Measurements from ENCODE around the gene ARHGAP8.

ARHGAP8 gene

DNA sequence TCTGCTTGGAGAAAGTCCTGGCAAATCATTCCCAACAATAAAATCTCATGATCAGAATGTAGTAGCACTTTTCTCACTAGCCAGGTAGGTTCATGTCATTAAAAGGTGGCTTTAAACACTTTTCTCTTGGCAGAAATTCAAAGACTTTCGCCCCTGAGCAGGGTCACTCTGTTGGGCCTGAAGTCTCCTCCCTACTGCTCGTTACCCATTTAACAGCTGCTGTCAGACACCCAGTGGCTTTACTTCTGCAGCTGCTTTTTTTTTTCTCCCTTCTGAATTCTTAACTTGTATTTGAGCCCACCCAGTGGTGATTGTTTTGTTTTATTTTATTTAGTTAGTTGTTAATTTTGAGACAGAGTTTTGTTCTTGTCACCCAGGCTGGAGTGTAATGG lies 25.0 kb downstream of the ARHGAP8 start:
- Histone ChIP-seq H3K4me1 (ENCODE audit: insufficient read depth, low read length, poor library complexity, severe bottlenecking) (no peaks in the 10 kb centered on the region), H3K36me3 (ENCODE audit: insufficient read depth, low read length) (no peaks in the 10 kb centered on the region), H4K20me1 (ENCODE audit: insufficient read depth, low read length, poor library complexity, severe bottlenecking) (no peaks in the 10 kb centered on the region), H3K4me3 (ENCODE audit: low read length, poor library complexity, severe bottlenecking) (no peak overlapping the region), H3K9me3 (ENCODE audit: insufficient read depth, low read depth, low read length) (peaks cover 9% of the 10 kb centered on the region; the same call in 1 of the 2 replicates), H3K79me2 (ENCODE audit: insufficient read depth, low read length) (no peaks in the 10 kb centered on the region), H3F3A (ENCODE audit: low read depth) (no peaks in the 10 kb centered on the region), H3K9ac (ENCODE audit: low read depth, low read length, poor library complexity, severe bottlenecking) (no peak overlapping the region), H3K9me2 (replicated peaks; ENCODE audit: low read depth, low read length) (no peaks in the 10 kb centered on the region), H2AFZ (ENCODE audit: low read length) (no peak overlapping the region), H3K27me3 (ENCODE audit: insufficient read depth, low read length, poor library complexity, severe bottlenecking) (no peaks in the 10 kb centered on the region), H3K4me2 (ENCODE audit: low read depth, low read length, poor library complexity, severe bottlenecking) (no peak overlapping the region)
- TF ChIP-seq EZH2phosphoT487 (IDR thresholded peaks at IDR 0.05; ENCODE audit: borderline replicate concordance) = no peak
- TF ChIP-seq, protein P1, sequence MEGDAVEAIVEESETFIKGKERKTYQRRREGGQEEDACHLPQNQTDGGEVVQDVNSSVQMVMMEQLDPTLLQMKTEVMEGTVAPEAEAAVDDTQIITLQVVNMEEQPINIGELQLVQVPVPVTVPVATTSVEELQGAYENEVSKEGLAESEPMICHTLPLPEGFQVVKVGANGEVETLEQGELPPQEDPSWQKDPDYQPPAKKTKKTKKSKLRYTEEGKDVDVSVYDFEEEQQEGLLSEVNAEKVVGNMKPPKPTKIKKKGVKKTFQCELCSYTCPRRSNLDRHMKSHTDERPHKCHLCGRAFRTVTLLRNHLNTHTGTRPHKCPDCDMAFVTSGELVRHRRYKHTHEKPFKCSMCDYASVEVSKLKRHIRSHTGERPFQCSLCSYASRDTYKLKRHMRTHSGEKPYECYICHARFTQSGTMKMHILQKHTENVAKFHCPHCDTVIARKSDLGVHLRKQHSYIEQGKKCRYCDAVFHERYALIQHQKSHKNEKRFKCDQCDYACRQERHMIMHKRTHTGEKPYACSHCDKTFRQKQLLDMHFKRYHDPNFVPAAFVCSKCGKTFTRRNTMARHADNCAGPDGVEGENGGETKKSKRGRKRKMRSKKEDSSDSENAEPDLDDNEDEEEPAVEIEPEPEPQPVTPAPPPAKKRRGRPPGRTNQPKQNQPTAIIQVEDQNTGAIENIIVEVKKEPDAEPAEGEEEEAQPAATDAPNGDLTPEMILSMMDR (conservative IDR thresholded peaks at IDR 0.05; ENCODE audit: low read length) = no peak

GRCh38 chr22:44780876-44781449 lies 28.6 kb downstream of the ARHGAP8 start:
- no peaks in the 10 kb centered on the region for H3K79me2 ChIP-seq (ENCODE audit: insufficient read depth, low read length)
- H3K9me3 ChIP-seq (ENCODE audit: insufficient read depth, low read depth, low read length) = no peaks in the 10 kb centered on the region
- no peaks in the 10 kb centered on the region for H3F3A ChIP-seq (ENCODE audit: low read depth)
- no peaks in the 10 kb centered on the region for H3K27me3 ChIP-seq (ENCODE audit: insufficient read depth, low read length, poor library complexity, severe bottlenecking)
- H3K36me3 ChIP-seq (ENCODE audit: insufficient read depth, low read length) = no peaks in the 10 kb centered on the region
- no peaks in the 10 kb centered on the region for H4K20me1 ChIP-seq (ENCODE audit: insufficient read depth, low read length, poor library complexity, severe bottlenecking)
- no peaks in the 10 kb centered on the region for H3K9me2 ChIP-seq (replicated peaks; ENCODE audit: low read depth, low read length)
- no peak for TF ChIP-seq EZH2phosphoT487 (IDR thresholded peaks at IDR 0.05; ENCODE audit: borderline replicate concordance)
- TF ChIP-seq, protein P1 (conservative IDR thresholded peaks at IDR 0.05; ENCODE audit: low read length) = no peak
- no peak overlapping the region for H3K4me2 ChIP-seq (ENCODE audit: low read depth, low read length, poor library complexity, severe bottlenecking)
- H2AFZ ChIP-seq (ENCODE audit: low read length) = no peak overlapping the region
- H3K4me3 ChIP-seq (ENCODE audit: low read length, poor library complexity, severe bottlenecking) = no peak overlapping the region
- H3K9ac ChIP-seq (ENCODE audit: low read depth, low read length, poor library complexity, severe bottlenecking) = no peak overlapping the region
- no peaks in the 10 kb centered on the region for H3K4me1 ChIP-seq (ENCODE audit: insufficient read depth, low read length, poor library complexity, severe bottlenecking)

GRCh38 chr22:44782363-44782963 lies 30.1 kb downstream of the ARHGAP8 start:
- H3F3A ChIP-seq (ENCODE audit: low read depth) = no peaks in the 10 kb centered on the region
- TF ChIP-seq EZH2phosphoT487 (IDR thresholded peaks at IDR 0.05; ENCODE audit: borderline replicate concordance) = no peak
- TF ChIP-seq, protein P1 (conservative IDR thresholded peaks at IDR 0.05; ENCODE audit: low read length) = no peak

More at GRCh38 chr22:44782363-44782963, 30.1 kb downstream of the ARHGAP8 start:
- Histone ChIP-seq H3K4me3 (ENCODE audit: low read length, poor library complexity, severe bottlenecking) (no peak overlapping the region), H3K27me3 (ENCODE audit: insufficient read depth, low read length, poor library complexity, severe bottlenecking) (no peaks in the 10 kb centered on the region), H4K20me1 (ENCODE audit: insufficient read depth, low read length, poor library complexity, severe bottlenecking) (no peaks in the 10 kb centered on the region), H3K9me3 (ENCODE audit: insufficient read depth, low read depth, low read length) (no peaks in the 10 kb centered on the region), H3K4me1 (ENCODE audit: insufficient read depth, low read length, poor library complexity, severe bottlenecking) (no peaks in the 10 kb centered on the region), H3K9me2 (replicated peaks; ENCODE audit: low read depth, low read length) (no peaks in the 10 kb centered on the region), H3K4me2 (ENCODE audit: low read depth, low read length, poor library complexity, severe bottlenecking) (no peak overlapping the region), H2AFZ (ENCODE audit: low read length) (no peak overlapping the region), H3K36me3 (ENCODE audit: insufficient read depth, low read length) (no peaks in the 10 kb centered on the region), H3K79me2 (ENCODE audit: insufficient read depth, low read length) (no peaks in the 10 kb centered on the region), H3K9ac (ENCODE audit: low read depth, low read length, poor library complexity, severe bottlenecking) (no peak overlapping the region)

Data from Loucy (cell line).